Measurements from ENCODE around the gene DLX6.

Gene DLX6

GRCh38 chr7:97005183-97006054, at the start of gene DLX6:
Gene DLX6 (plus strand): TSS chr7:97005553. CDS start chr7:97005978, 425 bp downstream.
- peaks cover 73% of the 10 kb centered on the region for H3K27me3 ChIP-seq (ENCODE audit: control insufficient read depth, insufficient read depth, low read length)
- H3K9me3 ChIP-seq (ENCODE audit: control insufficient read depth, insufficient read depth, low read length) = no peaks in the 10 kb centered on the region
- H3K36me3 ChIP-seq (ENCODE audit: control insufficient read depth, insufficient read depth, low read length) = no peaks in the 10 kb centered on the region
- no peak for DNase-seq (ENCODE audit: low read depth, low spot score)
- H3K27ac ChIP-seq (ENCODE audit: low read length) = no peak within 1 kb of the TSS
- H3K4me1 ChIP-seq (ENCODE audit: control insufficient read depth, insufficient read depth, low read length) = peaks cover 5% of the 10 kb centered on the region
- peak within 1 kb of the TSS; percentile 29; the same call in 1 of the 2 replicates for H3K4me3 ChIP-seq (ENCODE audit: low read length)
- WGBS (ENCODE audit: insufficient coverage, insufficient read length) = no CpG with 5 or more reads among the region's 44 CpGs

DNA sequence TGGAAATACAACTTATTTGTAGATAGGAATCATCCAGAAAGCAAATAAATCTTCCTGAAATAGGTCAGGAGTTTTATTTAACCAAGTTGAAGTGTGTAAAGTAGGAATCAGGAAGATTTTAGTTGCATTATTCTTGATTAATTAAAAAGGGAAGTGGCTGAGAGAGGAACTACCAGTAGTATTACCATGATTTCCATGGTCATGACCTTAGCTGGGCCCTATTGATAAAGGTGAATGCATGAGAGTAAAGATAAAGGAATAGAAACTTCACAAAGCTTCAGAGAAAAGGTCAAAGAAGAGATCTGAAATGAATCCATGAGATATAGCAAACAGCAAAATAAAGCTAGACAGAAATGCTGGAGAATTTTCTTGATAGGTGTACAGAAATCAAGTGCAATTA, 46.2 kb upstream of the DLX6 start:
- H3K4me1 ChIP-seq (ENCODE audit: control insufficient read depth, insufficient read depth, low read length) = no peaks in the 10 kb centered on the region

GRCh38 chr7:96962221-96962885, 43.0 kb upstream of the DLX6 start:
- Histone ChIP-seq H3K4me1 (ENCODE audit: control insufficient read depth, insufficient read depth, low read length) (no peaks in the 10 kb centered on the region), H3K9me3 (ENCODE audit: control insufficient read depth, insufficient read depth, low read length) (no peaks in the 10 kb centered on the region), H3K36me3 (ENCODE audit: control insufficient read depth, insufficient read depth, low read length) (no peaks in the 10 kb centered on the region), H3K27me3 (ENCODE audit: control insufficient read depth, insufficient read depth, low read length) (no peaks in the 10 kb centered on the region), H3K27ac (ENCODE audit: low read length) (no peak overlapping the region), H3K4me3 (ENCODE audit: low read length) (no peak overlapping the region)
- no peak for DNase-seq (ENCODE audit: low read depth, low spot score)
- WGBS (ENCODE audit: insufficient coverage, insufficient read length) = no CpG with 5 or more reads among the region's 9 CpGs

More for the DNA sequence above, 46.2 kb upstream of the DLX6 start:
- Histone ChIP-seq H3K4me3 (ENCODE audit: low read length) (no peak overlapping the region), H3K27me3 (ENCODE audit: control insufficient read depth, insufficient read depth, low read length) (no peaks in the 10 kb centered on the region), H3K36me3 (ENCODE audit: control insufficient read depth, insufficient read depth, low read length) (no peaks in the 10 kb centered on the region), H3K27ac (ENCODE audit: low read length) (no peak overlapping the region), H3K9me3 (ENCODE audit: control insufficient read depth, insufficient read depth, low read length) (no peaks in the 10 kb centered on the region)
- DNase-seq (ENCODE audit: low read depth, low spot score) = no peak

- H3K27ac ChIP-seq (ENCODE audit: low read length) = no peak overlapping the region
- no peaks in the 10 kb centered on the region for H3K4me1 ChIP-seq (ENCODE audit: control insufficient read depth, insufficient read depth, low read length)
- no peaks in the 10 kb centered on the region for H3K36me3 ChIP-seq (ENCODE audit: control insufficient read depth, insufficient read depth, low read length)
- no CpG with 5 or more reads among the region's 2 CpGs for WGBS (ENCODE audit: insufficient coverage, insufficient read length)
- no peaks in the 10 kb centered on the region for H3K27me3 ChIP-seq (ENCODE audit: control insufficient read depth, insufficient read depth, low read length)
- DNase-seq (ENCODE audit: low read depth, low spot score) = no peak
- H3K9me3 ChIP-seq (ENCODE audit: control insufficient read depth, insufficient read depth, low read length) = no peaks in the 10 kb centered on the region
- H3K4me3 ChIP-seq (ENCODE audit: low read length) = no peak overlapping the region
Measured at GRCh38 chr7:96968981-96969380, 36.4 kb upstream of the DLX6 start.

GRCh38 chr7:96970739-96971138, 34.6 kb upstream of the DLX6 start:
- H3K27me3 ChIP-seq (ENCODE audit: control insufficient read depth, insufficient read depth, low read length) = no peaks in the 10 kb centered on the region
- DNase-seq (ENCODE audit: low read depth, low spot score) = no peak
- H3K36me3 ChIP-seq (ENCODE audit: control insufficient read depth, insufficient read depth, low read length) = no peaks in the 10 kb centered on the region
- no peaks in the 10 kb centered on the region for H3K9me3 ChIP-seq (ENCODE audit: control insufficient read depth, insufficient read depth, low read length)
- H3K4me1 ChIP-seq (ENCODE audit: control insufficient read depth, insufficient read depth, low read length) = no peaks in the 10 kb centered on the region
- H3K4me3 ChIP-seq (ENCODE audit: low read length) = no peak overlapping the region
- no peak overlapping the region for H3K27ac ChIP-seq (ENCODE audit: low read length)

GRCh38 chr7:96973986-96974385, 31.4 kb upstream of the DLX6 start:
- no peak overlapping the region for H3K27ac ChIP-seq (ENCODE audit: low read length)
- H3K4me3 ChIP-seq (ENCODE audit: low read length) = no peak overlapping the region
- no CpG with 5 or more reads among the region's 2 CpGs for WGBS (ENCODE audit: insufficient coverage, insufficient read length)

DNA sequence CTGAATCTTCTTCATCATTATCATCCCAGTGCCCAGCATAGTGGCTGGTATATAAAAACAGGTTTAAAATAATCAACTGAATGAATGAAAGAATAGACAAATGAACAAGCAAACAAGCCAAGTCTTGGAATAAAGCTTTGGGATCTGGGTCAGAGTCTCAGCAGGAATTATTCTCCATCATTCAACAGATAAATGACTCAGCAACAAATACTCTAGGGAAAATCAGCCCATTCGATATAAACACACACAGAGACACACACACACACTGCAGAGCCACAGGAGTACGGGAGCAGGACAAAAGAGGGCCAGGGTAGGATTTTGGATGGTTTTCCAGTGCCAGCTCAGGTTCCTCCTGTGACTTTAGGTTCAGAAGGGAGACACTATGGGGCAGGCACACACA, 29.2 kb upstream of the DLX6 start:
- H3K27ac ChIP-seq (ENCODE audit: low read length) = no peak overlapping the region
- DNase-seq (ENCODE audit: low read depth, low spot score) = no peak
- no CpG with 5 or more reads among the region's 2 CpGs for WGBS (ENCODE audit: insufficient coverage, insufficient read length)
- H3K36me3 ChIP-seq (ENCODE audit: control insufficient read depth, insufficient read depth, low read length) = no peaks in the 10 kb centered on the region
- H3K4me1 ChIP-seq (ENCODE audit: control insufficient read depth, insufficient read depth, low read length) = no peaks in the 10 kb centered on the region
- no peaks in the 10 kb centered on the region for H3K27me3 ChIP-seq (ENCODE audit: control insufficient read depth, insufficient read depth, low read length)
- H3K4me3 ChIP-seq (ENCODE audit: low read length) = no peak overlapping the region
- no peaks in the 10 kb centered on the region for H3K9me3 ChIP-seq (ENCODE audit: control insufficient read depth, insufficient read depth, low read length)

More at GRCh38 chr7:96973986-96974385, 31.4 kb upstream of the DLX6 start:
- Histone ChIP-seq H3K9me3 (ENCODE audit: control insufficient read depth, insufficient read depth, low read length) (no peaks in the 10 kb centered on the region), H3K27me3 (ENCODE audit: control insufficient read depth, insufficient read depth, low read length) (no peaks in the 10 kb centered on the region), H3K36me3 (ENCODE audit: control insufficient read depth, insufficient read depth, low read length) (no peaks in the 10 kb centered on the region), H3K4me1 (ENCODE audit: control insufficient read depth, insufficient read depth, low read length) (no peaks in the 10 kb centered on the region)
- DNase-seq (ENCODE audit: low read depth, low spot score) = no peak

DNA sequence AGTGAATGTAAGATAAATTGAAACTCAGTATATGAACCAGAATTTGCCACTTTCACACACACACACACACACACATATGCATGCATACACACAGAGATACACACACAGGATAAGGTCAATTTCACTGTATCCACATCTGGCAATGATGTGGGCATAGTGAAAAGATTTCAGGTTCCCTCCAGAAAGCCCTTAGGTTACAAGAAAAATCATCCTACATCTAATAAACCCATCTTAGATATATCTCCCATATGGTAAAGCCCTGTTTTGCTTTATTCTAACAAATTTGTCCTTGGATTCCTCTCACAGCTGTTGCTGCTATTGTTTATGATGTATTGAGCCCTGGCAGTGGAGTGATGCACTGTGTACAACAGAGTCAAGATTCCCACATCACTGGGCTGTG, 27.9 kb upstream of the DLX6 start:
- Histone ChIP-seq H3K9me3 (ENCODE audit: control insufficient read depth, insufficient read depth, low read length) (no peaks in the 10 kb centered on the region), H3K36me3 (ENCODE audit: control insufficient read depth, insufficient read depth, low read length) (no peaks in the 10 kb centered on the region), H3K4me1 (ENCODE audit: control insufficient read depth, insufficient read depth, low read length) (no peaks in the 10 kb centered on the region), H3K4me3 (ENCODE audit: low read length) (no peak overlapping the region), H3K27me3 (ENCODE audit: control insufficient read depth, insufficient read depth, low read length) (no peaks in the 10 kb centered on the region), H3K27ac (ENCODE audit: low read length) (no peak overlapping the region)
- DNase-seq (ENCODE audit: low read depth, low spot score) = no peak

DNA sequence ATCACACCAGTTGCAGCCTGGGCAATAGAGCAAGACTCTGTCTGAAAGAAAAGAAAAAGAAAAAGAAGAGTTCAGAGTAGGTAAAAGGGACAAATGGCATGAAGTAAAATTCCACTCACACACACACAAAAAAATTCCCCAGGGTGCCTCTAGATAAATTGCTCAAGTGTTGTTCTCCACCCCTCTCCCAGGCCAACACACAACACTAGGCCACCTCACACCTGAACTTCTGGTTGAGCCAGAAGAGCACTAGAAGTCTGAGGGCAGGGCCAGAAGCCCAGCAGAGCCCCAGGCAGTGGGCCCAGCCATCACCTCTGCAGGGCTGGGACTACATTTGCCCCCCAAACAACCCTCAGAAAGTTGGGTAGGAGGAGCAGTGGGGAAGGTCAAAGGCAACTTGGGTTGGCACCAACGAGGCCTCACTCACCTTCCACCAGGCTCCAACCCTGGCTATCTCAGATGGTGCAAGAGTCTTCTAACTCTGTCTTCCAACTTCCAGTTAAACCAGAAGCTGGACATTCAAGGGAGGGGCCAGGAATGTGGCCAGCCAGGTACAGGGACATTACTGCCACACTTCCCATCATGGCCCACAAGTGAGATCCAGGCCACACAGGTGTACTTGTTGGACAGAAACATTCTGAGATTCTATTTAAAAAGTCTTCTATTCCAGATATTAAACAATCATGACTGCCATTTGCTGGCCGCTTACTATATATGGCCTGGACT, 25.6 kb upstream of the DLX6 start:
- no peaks in the 10 kb centered on the region for H3K4me1 ChIP-seq (ENCODE audit: control insufficient read depth, insufficient read depth, low read length)
- no peaks in the 10 kb centered on the region for H3K36me3 ChIP-seq (ENCODE audit: control insufficient read depth, insufficient read depth, low read length)
- no peaks in the 10 kb centered on the region for H3K9me3 ChIP-seq (ENCODE audit: control insufficient read depth, insufficient read depth, low read length)
- H3K4me3 ChIP-seq (ENCODE audit: low read length) = no peak overlapping the region
- no peaks in the 10 kb centered on the region for H3K27me3 ChIP-seq (ENCODE audit: control insufficient read depth, insufficient read depth, low read length)
- DNase-seq (ENCODE audit: low read depth, low spot score) = no peak
- no CpG with 5 or more reads among the region's 2 CpGs for WGBS (ENCODE audit: insufficient coverage, insufficient read length)
- H3K27ac ChIP-seq (ENCODE audit: low read length) = no peak overlapping the region

GRCh38 chr7:96982586-96982985, 22.8 kb upstream of the DLX6 start:
- no peaks in the 10 kb centered on the region for H3K9me3 ChIP-seq (ENCODE audit: control insufficient read depth, insufficient read depth, low read length)
- DNase-seq (ENCODE audit: low read depth, low spot score) = no peak
- H3K4me3 ChIP-seq (ENCODE audit: low read length) = no peak overlapping the region
- no CpG with 5 or more reads among the region's 1 CpG for WGBS (ENCODE audit: insufficient coverage, insufficient read length)
- H3K27ac ChIP-seq (ENCODE audit: low read length) = no peak overlapping the region
- H3K36me3 ChIP-seq (ENCODE audit: control insufficient read depth, insufficient read depth, low read length) = no peaks in the 10 kb centered on the region
- peaks cover 4% of the 10 kb centered on the region; the same call in 1 of the 2 replicates for H3K27me3 ChIP-seq (ENCODE audit: control insufficient read depth, insufficient read depth, low read length)
- no peaks in the 10 kb centered on the region for H3K4me1 ChIP-seq (ENCODE audit: control insufficient read depth, insufficient read depth, low read length)
